Astrocyte (in vitro differentiated cells and primary cell): ENCODE results near the gene PCTP.

Experiments
- EZH2 ChIP-seq: IDR thresholded peaks from 2 replicates; pipeline ENCODE4 v1.6.1; 2012; ENCODE audit warnings: mild to moderate bottlenecking, low read length, inconsistent platforms; ENCODE audit not compliant: insufficient read depth
- TF ChIP-seq, protein P1 (sequence below): IDR thresholded peaks from 2 replicates; pipeline ENCODE4 v1.5.1; 2011; ENCODE audit warnings: low read depth, mild to moderate bottlenecking, inconsistent platforms, low read length, moderate library complexity; ENCODE audit not compliant: insufficient read depth

DNA sequence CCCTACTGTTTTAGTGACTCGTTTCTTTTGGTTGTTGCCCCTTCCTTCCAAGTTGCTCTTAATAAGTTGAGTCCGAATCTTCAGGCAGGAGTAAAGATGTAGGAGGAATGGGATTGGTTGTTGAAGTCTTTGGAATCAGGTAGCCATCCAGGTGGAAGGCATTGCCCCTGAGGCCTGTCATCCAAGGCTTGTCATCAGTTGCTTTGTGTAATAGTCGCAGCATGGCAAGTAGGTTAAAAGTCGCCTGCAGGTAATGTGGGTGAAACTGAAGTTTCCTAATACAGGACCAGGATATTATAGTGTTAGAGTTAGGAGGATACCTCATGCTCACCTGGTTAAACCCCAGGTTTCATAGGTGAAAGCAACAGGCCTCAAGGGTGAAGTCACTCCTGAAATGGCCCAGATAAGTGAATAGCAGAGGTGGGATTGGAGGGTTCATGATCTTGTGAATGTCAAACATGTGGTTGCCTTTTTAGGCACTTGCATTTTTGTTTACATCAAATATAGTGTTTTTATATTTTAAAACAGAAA is 934 bp downstream of the PCTP start:
- TF ChIP-seq, protein P1, sequence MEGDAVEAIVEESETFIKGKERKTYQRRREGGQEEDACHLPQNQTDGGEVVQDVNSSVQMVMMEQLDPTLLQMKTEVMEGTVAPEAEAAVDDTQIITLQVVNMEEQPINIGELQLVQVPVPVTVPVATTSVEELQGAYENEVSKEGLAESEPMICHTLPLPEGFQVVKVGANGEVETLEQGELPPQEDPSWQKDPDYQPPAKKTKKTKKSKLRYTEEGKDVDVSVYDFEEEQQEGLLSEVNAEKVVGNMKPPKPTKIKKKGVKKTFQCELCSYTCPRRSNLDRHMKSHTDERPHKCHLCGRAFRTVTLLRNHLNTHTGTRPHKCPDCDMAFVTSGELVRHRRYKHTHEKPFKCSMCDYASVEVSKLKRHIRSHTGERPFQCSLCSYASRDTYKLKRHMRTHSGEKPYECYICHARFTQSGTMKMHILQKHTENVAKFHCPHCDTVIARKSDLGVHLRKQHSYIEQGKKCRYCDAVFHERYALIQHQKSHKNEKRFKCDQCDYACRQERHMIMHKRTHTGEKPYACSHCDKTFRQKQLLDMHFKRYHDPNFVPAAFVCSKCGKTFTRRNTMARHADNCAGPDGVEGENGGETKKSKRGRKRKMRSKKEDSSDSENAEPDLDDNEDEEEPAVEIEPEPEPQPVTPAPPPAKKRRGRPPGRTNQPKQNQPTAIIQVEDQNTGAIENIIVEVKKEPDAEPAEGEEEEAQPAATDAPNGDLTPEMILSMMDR: no peak
- no peak for TF ChIP-seq EZH2
